Heart left ventricle (tissue), 16 donors: ENCODE results near the gene DMRTB1. TPM values are rescaled to one million over a fixed set of nuclear protein-coding genes. Genes with fewer than 3 reads are reported as not detected.
A peak's percentile ranks its signal among the peaks of the same experiment; 100 is the strongest.

Experiments used
- ATAC-seq, 4 donors: fragments of 200-7000 bp; cut with Tn5 transposase; one replicate each; pipeline ENCODE4 v1.9.1; 2020 to 2022; ENCODE audit warnings: moderate library complexity in 4 of 4, mild to moderate bottlenecking in 3 of 4, moderate number of reproducible peaks in 1 of 4
- DNase-seq, 5 donors: peaks; one replicate each; pipeline ENCODE4 v3.0.0-alpha.2; 2020
- H3K27ac ChIP-seq, 12 donors: fragments of 200-600 bp; sonication (generic) in 4 of 12; one replicate each; pipeline versions ENCODE4 v1.5.0 to v1.8.0; 2016 to 2022; ENCODE audit warnings: mild to moderate bottlenecking in 2 of 12
- H3K27me3 ChIP-seq, 9 donors: fragments of 200-600 bp; sonication (generic) in 2 of 9; one replicate each; pipeline versions ENCODE4 v1.5.1 to v1.8.0; 2016 to 2022; ENCODE audit warnings: mild to moderate bottlenecking in 3 of 9
- H3K36me3 ChIP-seq, 9 donors: fragments of 200-600 bp; sonication (generic) in 2 of 9; one replicate each; pipeline versions ENCODE4 v1.5.0 to v1.8.0; 2018 to 2022; ENCODE audit warnings: mild to moderate bottlenecking in 2 of 9
- H3K4me1 ChIP-seq, 12 donors: fragments of 200-600 bp; sonication (generic) in 4 of 12; one replicate each; pipeline versions ENCODE4 v1.5.0 to v1.8.0; 2016 to 2022; ENCODE audit warnings: mild to moderate bottlenecking in 3 of 12
- H3K4me3 ChIP-seq, 12 donors: fragments of 200-600 bp; sonication (generic) in 4 of 12; one replicate each; pipeline versions ENCODE4 v1.5.0 to v1.8.0; 2017 to 2022; ENCODE audit warnings: mild to moderate bottlenecking in 9 of 12, moderate library complexity in 4 of 12
- H3K9me3 ChIP-seq, 12 donors: fragments of 200-600 bp; sonication (generic) in 4 of 12; one replicate each; pipeline versions ENCODE4 v1.5.0 to v1.8.0; 2016 to 2022; ENCODE audit warnings: mild to moderate bottlenecking in 1 of 12
- POLR2A ChIP-seq, 2 donors: fragments of 450-650 bp; IDR thresholded peaks; one replicate each; pipeline ENCODE4 v1.6.1; 2017; ENCODE audit warnings: antibody characterized with exemption in 2 of 2, mild to moderate bottlenecking in 2 of 2, moderate library complexity in 2 of 2
- WGBS, 4 donors: extraction: QIAGEN DNeasy Blood & Tissue Kit in 2 of 4; methylation state at CpG; one replicate each; pipeline versions ENCODE4 v1.1.5 to v1.1.7; 2013 to 2018; 5-methylcytosine and 5-hydroxymethylcytosine counted together
- intact Hi-C, 10 donors: fragments of 100-400 bp; cut with DNase I; formaldehyde crosslinking; loops; one replicate each; pipeline versions ENCODE4 v1.11.1 to v1.14.2; 2022
- polyA plus RNA-seq, 2 donors: library from polyadenylated mRNA; stranded (reverse); fragments of 200-250 nt; gene quantifications; one replicate each; pipeline ENCODE4 v1.2.3, GENCODE V29; 2013
- total RNA-seq, 9 donors: library from RNA; depleted of rRNA in 2 of 9; stranded (reverse); fragments of >200 nt in 2 of 9; fragmentation: NEBNext Ultra II Directional in 3 of 9; extraction: Animal tissue kit (Norgen Biotek cat#: 25700) in 3 of 9; gene quantifications; one replicate each; pipeline versions ENCODE4 v1.1.0 to v1.2.4, GENCODE V29; 2016 to 2023
- TF ChIP-seq, protein P1 (sequence below), 12 donors: fragments of 200-600 bp; sonication (generic) in 4 of 12; IDR thresholded peaks; one replicate each; pipeline versions ENCODE4 v1.5.0 to v1.8.0; 2018 to 2022; ENCODE audit warnings: antibody characterized with exemption in 12 of 12, mild to moderate bottlenecking in 5 of 12
- donor health status: ischemic (EF 13 %, LVEDD 7.1; RV severe dilation, severe dysfunction).
- donor health status: healthy with polysubstance abuse.
- donor health status: DM: no; HTN: yes; CAD: no.
- donor health status: DM: no; HTN: no; CAD: no.
- donor health status: ischemic (EF 25% LVEDD 6.9; RV normal size, moderate dysfunction).
- donor health status: ischemic (EF 25% LVEDD 5.7; RV mildly dilated, moderate dysfunction).
- donor health status: healthy.
- donor health status: DM: yes; HTN: yes; CAD: no.
- donor health status: ischemic (EF 35%, LVEDD 5.7; RV mildly dilated, moderate dysfunction).
- donor health status: nonischemic (EF 11% LVEDD 7.7; RV severe dilation, severe dysfunction).
- donor health status: DM: yes; HTN: yes; CAD: no.
- donor health status: PGD.
- donor health status: ischemic (EF 29% LVEDD 5.4; RV normal size, mild dysfunction).
- donor health status: nonischemic (EF 23%, LVEDD 6.1; RV moderate dilation, normal function).

DMRTB1 gene
- total and polyA plus RNA-seq, 11 donors, result not detected

DNA sequence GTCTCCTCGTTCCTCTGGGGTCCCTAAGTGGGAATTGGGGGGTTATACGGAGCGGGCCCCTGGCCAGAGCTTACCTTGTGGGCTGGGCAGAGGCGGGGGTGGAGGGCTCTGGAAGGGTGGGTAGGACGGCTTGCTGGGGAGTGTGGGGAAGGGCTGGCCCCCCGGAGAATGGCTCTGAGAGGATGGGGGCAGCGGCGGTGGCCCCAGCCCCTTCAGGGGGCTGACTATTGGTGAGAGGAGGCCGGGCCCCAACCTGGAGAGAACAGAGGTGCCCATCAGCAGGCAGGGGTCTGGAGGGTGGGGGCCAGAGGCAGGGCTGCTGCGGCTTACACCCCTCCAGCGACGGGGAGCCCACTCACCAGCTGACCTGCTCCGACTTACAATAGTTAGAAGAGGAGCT lies 50.6 kb downstream of the DMRTB1 start:
- Histone ChIP-seq H3K9me3 (no peaks in the 10 kb centered on the region), H3K4me1 (peaks cover 0 to 24% (median 2%) of the 10 kb centered on the region in 12 donors), H3K36me3 (no peaks in the 10 kb centered on the region), H3K27me3 (no peaks in the 10 kb centered on the region), H3K4me3 (no peak overlapping the region), H3K27ac (no peak overlapping the region)
- intact Hi-C loops, result no loop called here
- TF ChIP-seq POLR2A (IDR thresholded peaks at IDR 0.05), result no peak
- TF ChIP-seq, protein P1, sequence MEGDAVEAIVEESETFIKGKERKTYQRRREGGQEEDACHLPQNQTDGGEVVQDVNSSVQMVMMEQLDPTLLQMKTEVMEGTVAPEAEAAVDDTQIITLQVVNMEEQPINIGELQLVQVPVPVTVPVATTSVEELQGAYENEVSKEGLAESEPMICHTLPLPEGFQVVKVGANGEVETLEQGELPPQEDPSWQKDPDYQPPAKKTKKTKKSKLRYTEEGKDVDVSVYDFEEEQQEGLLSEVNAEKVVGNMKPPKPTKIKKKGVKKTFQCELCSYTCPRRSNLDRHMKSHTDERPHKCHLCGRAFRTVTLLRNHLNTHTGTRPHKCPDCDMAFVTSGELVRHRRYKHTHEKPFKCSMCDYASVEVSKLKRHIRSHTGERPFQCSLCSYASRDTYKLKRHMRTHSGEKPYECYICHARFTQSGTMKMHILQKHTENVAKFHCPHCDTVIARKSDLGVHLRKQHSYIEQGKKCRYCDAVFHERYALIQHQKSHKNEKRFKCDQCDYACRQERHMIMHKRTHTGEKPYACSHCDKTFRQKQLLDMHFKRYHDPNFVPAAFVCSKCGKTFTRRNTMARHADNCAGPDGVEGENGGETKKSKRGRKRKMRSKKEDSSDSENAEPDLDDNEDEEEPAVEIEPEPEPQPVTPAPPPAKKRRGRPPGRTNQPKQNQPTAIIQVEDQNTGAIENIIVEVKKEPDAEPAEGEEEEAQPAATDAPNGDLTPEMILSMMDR (IDR thresholded peaks at IDR 0.05), result no peak
- 87 to 93% (median 91%) methylated on average over 12 to 13 of the region's 13 CpGs for WGBS, 4 donors
- DNase-seq (peak in 2 of 5 donors; percentile 17 to 47), ATAC-seq (no peak)

DNA sequence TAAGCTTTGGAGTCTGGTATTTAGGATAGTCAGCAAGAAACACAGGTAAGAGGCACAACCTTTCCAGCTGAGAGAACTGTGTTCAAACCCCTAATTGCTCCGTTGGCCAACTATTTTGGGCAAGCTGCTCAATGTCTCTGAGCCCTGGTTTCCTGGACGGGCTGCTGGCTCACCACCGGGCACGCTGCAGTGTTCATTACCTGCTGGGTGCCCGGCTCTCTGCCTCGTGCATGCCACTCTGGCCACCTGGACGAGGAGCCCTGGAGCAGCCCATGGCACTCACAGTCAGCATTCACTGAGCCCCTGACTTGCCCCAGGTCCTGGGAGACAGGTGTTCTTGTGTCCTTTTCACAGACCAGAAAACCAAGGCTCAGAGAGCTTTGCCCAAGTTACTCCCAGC lies 51.0 kb downstream of the DMRTB1 start:
- WGBS, 4 donors, result 91 to 94% (median 92%) methylated on average over 3 to 7 of the region's 7 CpGs
- ATAC-seq (no peak), DNase-seq (peak in 2 of 5 donors; percentile 14 to 57)
- TF ChIP-seq, protein P1 (IDR thresholded peaks at IDR 0.05), result no peak
- TF ChIP-seq POLR2A (IDR thresholded peaks at IDR 0.05), result no peak
- peaks cover 0 to 24% (median 2%) of the 10 kb centered on the region in 12 donors for H3K4me1 ChIP-seq
- intact Hi-C loops, result no loop called here
- no peak overlapping the region for H3K4me3 ChIP-seq
- no peak overlapping the region for H3K27ac ChIP-seq
- no peaks in the 10 kb centered on the region for H3K9me3 ChIP-seq
- H3K27me3 ChIP-seq, result no peaks in the 10 kb centered on the region
- no peaks in the 10 kb centered on the region for H3K36me3 ChIP-seq

DNA sequence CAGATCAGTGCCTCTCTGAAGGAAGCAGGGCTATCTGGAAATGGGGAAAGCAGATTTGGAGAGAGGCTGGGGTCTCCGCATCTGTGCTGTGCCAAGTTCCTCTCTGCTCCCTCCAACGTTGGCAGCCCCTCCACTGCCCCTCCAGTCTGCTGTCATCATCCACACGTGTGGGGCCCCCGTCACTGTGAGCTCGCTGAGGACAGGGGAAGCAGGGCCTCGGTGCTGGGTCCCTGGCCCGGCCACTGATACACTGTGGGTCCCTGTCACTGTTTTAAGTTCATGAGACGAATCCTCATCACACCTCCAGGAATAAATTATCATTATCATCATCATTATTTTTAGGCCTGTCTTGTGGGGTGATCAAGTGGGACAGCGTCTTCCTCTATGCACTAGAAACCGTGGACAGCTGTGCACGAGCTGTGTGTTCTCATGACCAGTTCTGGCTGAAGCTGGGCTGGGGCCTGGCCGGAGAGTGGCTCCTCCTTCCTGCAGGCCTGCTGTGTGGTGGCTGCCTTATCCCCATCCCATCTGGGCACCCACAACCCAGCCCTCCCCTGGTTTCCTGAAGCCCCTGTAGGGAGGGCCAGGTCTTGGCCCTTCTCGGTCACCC lies 52.2 kb downstream of the DMRTB1 start:
- TF ChIP-seq POLR2A (IDR thresholded peaks at IDR 0.05), result no peak
- TF ChIP-seq, protein P1 (IDR thresholded peaks at IDR 0.05), result no peak
- ATAC-seq (peak in 3 of 4 donors; percentile 44 to 78 (median 66)), DNase-seq (peak in 3 of 5 donors; percentile 47 to 76 (median 67))
- Histone ChIP-seq H3K4me3 (no peak overlapping the region), H3K9me3 (no peaks in the 10 kb centered on the region), H3K4me1 (peaks cover 0 to 24% (median 2%) of the 10 kb centered on the region in 12 donors), H3K27me3 (no peaks in the 10 kb centered on the region), H3K36me3 (no peaks in the 10 kb centered on the region), H3K27ac (peak overlapping the region in 3 of 12 donors; percentile 18 to 70 (median 23))
- intact Hi-C loops, result no loop called here
- 72 to 80% (median 74%) methylated on average over 10 to 13 of the region's 13 CpGs for WGBS, 4 donors

DNA sequence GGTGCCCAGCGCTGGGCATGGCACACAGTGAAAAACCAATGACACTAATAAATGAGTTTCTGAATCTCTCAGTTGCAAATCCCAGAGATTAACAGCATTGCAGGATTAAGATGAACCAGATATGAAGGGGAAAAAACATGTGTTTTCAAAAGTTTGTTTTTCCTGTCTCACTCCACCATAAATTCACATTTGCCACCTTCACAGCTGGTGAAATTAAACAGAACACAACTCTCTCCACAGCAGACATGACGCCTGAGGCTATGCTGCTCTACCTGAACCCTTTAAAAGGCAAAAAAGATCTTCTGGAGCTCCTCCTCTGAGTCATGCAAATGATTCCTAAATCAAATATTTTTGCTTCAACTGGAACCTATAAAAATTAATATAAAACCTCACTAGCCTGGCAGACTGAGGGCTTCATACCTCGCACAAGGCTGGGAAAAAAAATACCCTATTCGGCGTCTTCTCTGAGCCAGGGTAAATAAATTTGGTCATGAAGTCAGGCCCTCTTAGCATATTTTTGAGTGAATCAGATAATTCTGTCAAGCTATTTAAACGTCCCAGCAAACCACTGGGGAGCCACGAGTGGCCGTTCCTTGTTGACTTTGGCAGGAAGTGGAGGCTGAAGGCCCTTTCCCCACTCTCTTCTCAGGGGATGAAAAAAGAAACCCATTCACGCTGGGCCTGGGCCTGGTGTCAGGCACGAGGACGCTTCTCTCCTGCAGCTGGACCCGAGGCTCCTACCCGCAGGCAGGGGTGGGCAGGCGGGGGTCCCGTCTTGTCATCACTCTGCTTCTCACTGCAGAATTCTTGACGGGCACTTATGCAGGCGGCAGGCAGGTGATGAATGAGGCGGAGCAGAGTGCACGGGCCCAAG lies 53.0 kb downstream of the DMRTB1 start:
- H3K36me3 ChIP-seq, result no peaks in the 10 kb centered on the region
- TF ChIP-seq POLR2A (IDR thresholded peaks at IDR 0.05), result no peak
- TF ChIP-seq, protein P1 (IDR thresholded peaks at IDR 0.05), result no peak
- peak overlapping the region in 3 of 12 donors; percentile 18 to 70 (median 23) for H3K27ac ChIP-seq
- intact Hi-C loops, result no loop called here
- no peaks in the 10 kb centered on the region for H3K27me3 ChIP-seq
- no peak overlapping the region for H3K4me3 ChIP-seq
- 44 to 66% (median 51%) methylated on average over 14 to 19 of the region's 19 CpGs for WGBS, 4 donors
- peaks cover 0 to 24% (median 2%) of the 10 kb centered on the region in 12 donors for H3K4me1 ChIP-seq
- DNase-seq (peak; percentile 48 to 76 (median 54)), ATAC-seq (peak in 3 of 4 donors; percentile 8 to 63 (median 60))
- H3K9me3 ChIP-seq, result no peaks in the 10 kb centered on the region
